HG03521 (cell line): ENCODE results near the gene CCR5AS.

Experiments
- ATAC-seq: cut with Tn5 transposase; IDR thresholded peaks from one replicate; pipeline ENCODE4 v1.9.1; 2021; ENCODE audit warnings: mild to moderate bottlenecking, moderate library complexity; ENCODE audit not compliant: unreplicated experiment

Gene CCR5AS

DNA sequence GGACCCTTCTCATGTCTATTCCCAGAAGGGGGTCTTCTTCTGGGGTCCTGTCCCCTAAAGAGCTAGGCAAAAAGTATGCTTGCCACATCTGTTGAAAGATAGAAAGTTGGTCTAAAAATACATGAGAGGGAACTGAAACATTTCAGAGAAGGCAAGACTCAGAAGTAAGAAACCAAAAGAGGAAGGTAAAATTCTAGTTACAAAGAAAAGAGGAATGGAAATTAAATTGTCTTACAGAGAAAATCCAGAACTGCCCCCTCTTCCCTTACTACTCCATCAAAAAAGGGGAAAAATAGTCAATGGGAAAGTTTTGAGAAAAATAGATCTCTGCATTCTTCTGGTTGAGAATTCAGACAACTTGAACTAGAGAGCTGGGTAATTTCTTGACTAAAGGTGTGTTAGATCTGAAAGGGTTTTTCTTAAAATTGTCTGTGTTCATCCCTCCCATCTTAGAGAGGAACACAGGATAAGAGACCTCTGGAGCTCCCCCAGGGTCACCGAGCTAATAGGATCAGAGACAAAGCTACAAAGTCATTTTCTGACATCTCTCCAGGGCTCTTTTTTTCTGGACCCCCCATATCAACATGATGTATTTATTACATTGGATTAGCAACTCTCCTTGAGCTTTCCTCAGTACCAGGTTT, 85.3 kb downstream of the CCR5AS start:
- ATAC-seq, result no peak

DNA sequence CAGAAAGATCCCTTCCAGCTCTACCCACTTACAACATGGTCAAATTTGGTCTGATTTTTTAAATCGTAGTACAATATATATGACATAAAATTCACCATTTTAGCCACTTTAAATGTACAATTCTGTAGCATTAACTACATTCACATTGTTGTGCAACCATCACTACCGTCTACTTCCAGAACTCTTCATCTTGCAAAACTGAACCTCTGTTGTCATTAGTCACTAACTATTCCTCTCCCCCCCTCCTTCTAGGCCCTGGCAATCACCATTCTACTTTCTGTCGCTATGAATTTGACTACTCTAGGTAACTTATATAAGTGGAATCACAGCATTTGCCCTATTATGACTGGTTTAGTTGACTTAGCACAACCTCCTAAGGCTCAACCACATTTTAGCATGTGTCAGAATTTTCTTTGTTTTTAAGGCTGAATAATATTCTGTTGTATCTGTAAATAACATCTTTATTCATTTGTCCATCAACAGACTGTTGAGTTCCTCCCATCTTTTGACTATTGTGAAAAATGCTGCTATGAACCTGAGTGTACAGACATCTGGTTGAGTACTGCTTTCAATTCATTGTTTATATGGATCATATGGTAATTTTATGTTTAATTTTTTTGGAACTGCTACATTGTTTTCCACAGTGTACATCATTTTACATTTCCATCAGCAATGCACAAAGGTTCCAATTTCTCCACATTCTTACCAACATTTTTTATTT, 88.5 kb downstream of the CCR5AS start:
- no peak for ATAC-seq

DNA sequence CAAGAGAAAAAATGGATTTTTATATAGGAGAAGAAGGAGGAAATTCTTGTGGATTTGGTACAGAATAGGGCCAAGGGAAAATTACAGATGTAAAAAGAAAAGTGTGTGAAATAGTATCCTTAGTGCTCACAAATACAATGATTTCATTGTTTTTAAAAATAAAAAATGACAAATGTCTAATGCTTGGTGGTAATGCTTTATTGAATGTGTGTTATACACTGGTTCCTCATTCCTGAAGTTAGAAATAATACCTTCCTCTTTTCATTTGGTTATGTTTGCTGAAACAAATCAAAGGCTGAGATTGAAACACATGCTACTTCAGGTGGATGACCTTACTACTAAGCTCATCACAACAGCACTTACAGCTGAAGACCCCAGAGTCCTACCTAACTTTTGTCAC, 90.7 kb downstream of the CCR5AS start:
- ATAC-seq, result no peak

DNA sequence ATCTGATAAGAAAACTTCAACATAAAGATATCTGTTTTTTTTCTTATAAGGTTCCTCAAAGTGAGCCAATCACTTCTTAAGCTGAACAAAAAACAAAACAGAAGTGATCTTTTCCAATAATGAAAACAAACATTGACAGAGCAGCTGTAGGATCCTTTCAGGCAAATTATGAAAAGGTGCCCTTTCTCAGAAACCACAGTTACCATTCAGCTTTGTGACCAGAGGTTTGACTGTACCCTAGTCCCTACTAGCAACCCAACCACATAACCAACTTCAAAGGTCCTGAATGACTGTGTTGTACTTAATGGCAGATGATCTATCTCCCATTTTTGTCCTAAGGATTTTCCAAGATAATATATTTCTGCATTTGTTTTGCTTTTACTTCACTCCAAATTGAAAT, 92.3 kb downstream of the CCR5AS start:
- ATAC-seq, result no peak
